C4-2B (cell line): ENCODE results near the gene NELL1.

ENCODE experiments used
- ZFX ChIP-seq: fragments of 450-650 bp; IDR thresholded peaks from 2 replicates; pipeline ENCODE4 v1.6.1; 2017
- TF ChIP-seq, protein P1 (sequence below): fragments of 450-650 bp; conservative IDR thresholded peaks from 2 replicates; pipeline ENCODE4 v1.5.1; 2017; ENCODE audit warnings: mild to moderate bottlenecking

GRCh38 chr11:20876738-20877137 lies 207.4 kb downstream of the NELL1 start:
- TF ChIP-seq, protein P1, sequence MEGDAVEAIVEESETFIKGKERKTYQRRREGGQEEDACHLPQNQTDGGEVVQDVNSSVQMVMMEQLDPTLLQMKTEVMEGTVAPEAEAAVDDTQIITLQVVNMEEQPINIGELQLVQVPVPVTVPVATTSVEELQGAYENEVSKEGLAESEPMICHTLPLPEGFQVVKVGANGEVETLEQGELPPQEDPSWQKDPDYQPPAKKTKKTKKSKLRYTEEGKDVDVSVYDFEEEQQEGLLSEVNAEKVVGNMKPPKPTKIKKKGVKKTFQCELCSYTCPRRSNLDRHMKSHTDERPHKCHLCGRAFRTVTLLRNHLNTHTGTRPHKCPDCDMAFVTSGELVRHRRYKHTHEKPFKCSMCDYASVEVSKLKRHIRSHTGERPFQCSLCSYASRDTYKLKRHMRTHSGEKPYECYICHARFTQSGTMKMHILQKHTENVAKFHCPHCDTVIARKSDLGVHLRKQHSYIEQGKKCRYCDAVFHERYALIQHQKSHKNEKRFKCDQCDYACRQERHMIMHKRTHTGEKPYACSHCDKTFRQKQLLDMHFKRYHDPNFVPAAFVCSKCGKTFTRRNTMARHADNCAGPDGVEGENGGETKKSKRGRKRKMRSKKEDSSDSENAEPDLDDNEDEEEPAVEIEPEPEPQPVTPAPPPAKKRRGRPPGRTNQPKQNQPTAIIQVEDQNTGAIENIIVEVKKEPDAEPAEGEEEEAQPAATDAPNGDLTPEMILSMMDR, result no peak
- no peak for TF ChIP-seq ZFX
